WTC11 (cell line): ENCODE results near the gene EDDM3A. TPM values are rescaled to one million over a fixed set of nuclear protein-coding genes. Genes with fewer than 3 reads are reported as not detected.

Experiments
- ATAC-seq: fragments of 200-7000 bp; cut with Tn5 transposase; 2 replicates; pipeline ENCODE4 v1.10.0; 2021; ENCODE audit warnings: mild to moderate bottlenecking, moderate library complexity
- CTCF ChIA-PET: fragments of 300-600 bp; sonication (Branson Sonifier 250); formaldehyde crosslinking; loops from one replicate; lab custom pipeline; 2021; ENCODE audit warnings: antibody characterized with exemption; lab: Charles Lee
- POLR2A ChIA-PET: fragments of 350-600 bp; sonication (Branson Sonifier 250); formaldehyde crosslinking; loops from one replicate; lab custom pipeline; 2021; ENCODE audit warnings: antibody characterized with exemption; lab: Charles Lee
- DNase-seq: peaks from one replicate; pipeline ENCODE4 v3.0.0; 2021; ENCODE audit warnings: low spot score
- H3K27ac Mint-ChIP-seq: 2 replicates; pipeline ENCODE4 v1.8.0; 2021; ENCODE audit warnings: mixed read lengths
- H3K27me3 Mint-ChIP-seq: 2 replicates; pipeline ENCODE4 v1.8.0; 2021; ENCODE audit warnings: low read depth, mild to moderate bottlenecking, moderate library complexity, mixed read lengths
- H3K36me3 Mint-ChIP-seq: 2 replicates; pipeline ENCODE4 v1.8.0; 2021; ENCODE audit warnings: mixed read lengths
- H3K4me1 Mint-ChIP-seq: 2 replicates; pipeline ENCODE4 v1.8.0; 2022; ENCODE audit warnings: mixed read lengths
- H3K4me3 Mint-ChIP-seq: 2 replicates; pipeline ENCODE4 v1.8.0; 2021; ENCODE audit warnings: mild to moderate bottlenecking, moderate library complexity, mixed read lengths
- H3K9me3 Mint-ChIP-seq: 2 replicates; pipeline ENCODE4 v1.8.0; 2021; ENCODE audit warnings: mixed read lengths
- ARID4B ChIP-seq: sonication (generic); formaldehyde crosslinking; IDR thresholded peaks from 2 replicates; pipeline ENCODE4 v1.8.0; 2023; ENCODE audit warnings: missing genetic modification reagents, mild to moderate bottlenecking, borderline replicate concordance
- CDX4 ChIP-seq: fragments of 250-450 bp; sonication (Bioruptor Pico); IDR thresholded peaks from 2 replicates; pipeline ENCODE4 v1.9.0; 2021; ENCODE audit warnings: moderate library complexity, mild to moderate bottlenecking, inconsistent platforms, borderline replicate concordance
- ERG ChIP-seq: fragments of 250-450 bp; sonication (Bioruptor Pico); IDR thresholded peaks from 2 replicates; pipeline ENCODE4 v1.8.0; 2021; ENCODE audit warnings: mild to moderate bottlenecking
- ESRRA ChIP-seq: sonication (generic); formaldehyde crosslinking; IDR thresholded peaks from 2 replicates; pipeline ENCODE4 v1.8.1; 2022; ENCODE audit warnings: mild to moderate bottlenecking, missing genetic modification reagents, borderline replicate concordance
- ETV6 ChIP-seq: sonication (generic); formaldehyde crosslinking; IDR thresholded peaks from 2 replicates; pipeline ENCODE4 v1.8.1; 2022; ENCODE audit warnings: mild to moderate bottlenecking, missing genetic modification reagents
- SMAD3 ChIP-seq: sonication (generic); formaldehyde crosslinking; IDR thresholded peaks from 2 replicates; pipeline ENCODE4 v1.8.0; 2022; ENCODE audit warnings: missing genetic modification reagents, mild to moderate bottlenecking, borderline replicate concordance
- STAT6 ChIP-seq: sonication (generic); formaldehyde crosslinking; conservative IDR thresholded peaks from 2 replicates; pipeline ENCODE4 v1.8.1; 2023; ENCODE audit warnings: mild to moderate bottlenecking, low read depth, missing genetic modification reagents, moderate library complexity
- USF2 ChIP-seq: sonication (generic); formaldehyde crosslinking; IDR thresholded peaks from 2 replicates; pipeline ENCODE4 v1.8.1; 2023; ENCODE audit warnings: mild to moderate bottlenecking, missing genetic modification reagents, moderate library complexity
- ZNF121 ChIP-seq: sonication (generic); formaldehyde crosslinking; IDR thresholded peaks from 2 replicates; pipeline ENCODE4 v1.8.0; 2023; ENCODE audit warnings: missing genetic modification reagents
- ZNF138 ChIP-seq: sonication (generic); formaldehyde crosslinking; conservative IDR thresholded peaks from 2 replicates; pipeline ENCODE4 v1.8.1; 2022; ENCODE audit warnings: mild to moderate bottlenecking, moderate library complexity, missing genetic modification reagents
- ZNF532 ChIP-seq: fragments of 250-450 bp; sonication (Bioruptor Pico); IDR thresholded peaks from 2 replicates; pipeline ENCODE4 v1.9.0; 2021; ENCODE audit warnings: mild to moderate bottlenecking, borderline replicate concordance
- total RNA-seq: library from RNA; stranded (reverse); gene quantifications from 3 replicates; pipeline ENCODE4 v1.2.3, GENCODE V29; 2021

Gene EDDM3A
- total RNA-seq, 1 experiment from 2014 or later, result 0.20 TPM

GRCh38 chr14:20711261-20711660 is 34.4 kb upstream of the EDDM3A start (continued):
- TF ChIP-seq STAT6 (CRISPR knock-in tag) (no peak), USF2 (CRISPR knock-in tag) (no peak), ETV6 (CRISPR knock-in tag) (no peak), ERG (CRISPR knock-in tag) (no peak), ZNF121 (CRISPR knock-in tag) (no peak), ESRRA (CRISPR knock-in tag) (no peak), ARID4B (CRISPR knock-in tag) (no peak)
- TF ChIP-seq, all 79 proteins: peak for 0

- POLR2A ChIA-PET, result no interaction called here
- H3K9me3 Mint-ChIP-seq, result peaks cover 24% of the 10 kb centered on the region
- no peak overlapping the region for H3K27ac Mint-ChIP-seq
- no peak for ATAC-seq
- no peak for TF ChIP-seq STAT6 (CRISPR knock-in tag)
- TF ChIP-seq ZNF532 (CRISPR knock-in tag), result no peak
- no peak for TF ChIP-seq ZNF138
- no peak for TF ChIP-seq SMAD3 (CRISPR knock-in tag)
- no peak for TF ChIP-seq CDX4 (CRISPR knock-in tag)
- no peak for DNase-seq
- no peak overlapping the region for H3K4me3 Mint-ChIP-seq
- H3K4me1 Mint-ChIP-seq, result peaks cover 19% of the 10 kb centered on the region
- CTCF ChIA-PET, result no interaction called here
- H3K36me3 Mint-ChIP-seq, result no peaks in the 10 kb centered on the region; the same call in 1 of the 2 replicates
- no peaks in the 10 kb centered on the region; the same call in 1 of the 2 replicates for H3K27me3 Mint-ChIP-seq
These were observed 34.0 kb upstream of the EDDM3A start for GRCh38 chr14:20711685-20712084.
